Neutrophil (primary cell): ENCODE data around the gene DISP2.
A peak's percentile ranks its signal among the peaks of the same experiment; 100 is the strongest.

Source experiments
- H3K27ac ChIP-seq: fragments of 200-600 bp; sonication (generic); 2 replicates; pipeline ENCODE4 v1.5.1; 2016; ENCODE audit warnings: mild to moderate bottlenecking, moderate library complexity
- H3K27me3 ChIP-seq: fragments of 200-600 bp; sonication (generic); 2 replicates; pipeline ENCODE4 v1.6.0; 2016; ENCODE audit warnings: mild to moderate bottlenecking
- H3K36me3 ChIP-seq: fragments of 200-600 bp; sonication (generic); 2 replicates; pipeline ENCODE4 v1.5.1; 2017
- H3K4me1 ChIP-seq, 2 experiments: fragments of 200-600 bp in 1 of 2; sonication (generic) in 1 of 2; 1 replicate in 1 of 2; 2 replicates in 1 of 2; pipeline versions ENCODE4 v1.5.1 to v1.6.1; 2013 to 2016; ENCODE audit warnings: low read depth in 1 of 2, low read length in 1 of 2, mild to moderate bottlenecking in 1 of 2, moderate library complexity in 1 of 2; ENCODE audit not compliant: control insufficient read depth in 1 of 2, insufficient read depth in 1 of 2
- H3K4me3 ChIP-seq, 2 experiments: fragments of 200-600 bp in 1 of 2; sonication (generic) in 1 of 2; 1 replicate in 1 of 2; 2 replicates in 1 of 2; pipeline ENCODE4 v1.5.1; 2013 to 2016; ENCODE audit warnings: low read depth in 1 of 2, low read length in 1 of 2, mild to moderate bottlenecking in 1 of 2, moderate library complexity in 1 of 2
- H3K9me3 ChIP-seq: fragments of 200-600 bp; sonication (generic); 2 replicates; pipeline ENCODE4 v1.5.1; 2016
- TF ChIP-seq, protein P1 (sequence below): fragments of 200-600 bp; sonication (generic); IDR thresholded peaks from 2 replicates; pipeline ENCODE4 v1.5.1; 2016; ENCODE audit warnings: antibody characterized with exemption

Gene DISP2

DNA sequence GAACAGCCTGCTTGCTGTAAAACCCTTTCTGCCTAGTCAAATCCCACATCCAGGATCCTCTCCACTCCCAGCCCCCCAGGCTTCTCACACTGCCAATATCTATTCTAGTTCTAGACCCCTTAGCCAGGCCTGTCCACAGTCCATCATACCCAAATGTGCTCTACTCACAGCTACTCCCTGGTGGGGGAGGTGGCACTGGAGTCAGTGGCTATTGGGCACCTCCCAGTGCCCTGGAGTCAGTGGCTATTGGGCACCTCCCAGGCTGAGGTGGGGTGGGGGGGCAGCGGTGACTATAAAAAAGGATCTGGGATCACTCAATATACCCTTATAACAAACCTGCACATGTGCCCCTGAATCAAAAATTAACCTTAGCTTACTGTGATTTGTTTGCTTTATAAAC, 773 bp upstream of the DISP2 start:
- H3K9me3 ChIP-seq = no peaks in the 10 kb centered on the region
- no peak overlapping the region for H3K27ac ChIP-seq
- TF ChIP-seq, protein P1, sequence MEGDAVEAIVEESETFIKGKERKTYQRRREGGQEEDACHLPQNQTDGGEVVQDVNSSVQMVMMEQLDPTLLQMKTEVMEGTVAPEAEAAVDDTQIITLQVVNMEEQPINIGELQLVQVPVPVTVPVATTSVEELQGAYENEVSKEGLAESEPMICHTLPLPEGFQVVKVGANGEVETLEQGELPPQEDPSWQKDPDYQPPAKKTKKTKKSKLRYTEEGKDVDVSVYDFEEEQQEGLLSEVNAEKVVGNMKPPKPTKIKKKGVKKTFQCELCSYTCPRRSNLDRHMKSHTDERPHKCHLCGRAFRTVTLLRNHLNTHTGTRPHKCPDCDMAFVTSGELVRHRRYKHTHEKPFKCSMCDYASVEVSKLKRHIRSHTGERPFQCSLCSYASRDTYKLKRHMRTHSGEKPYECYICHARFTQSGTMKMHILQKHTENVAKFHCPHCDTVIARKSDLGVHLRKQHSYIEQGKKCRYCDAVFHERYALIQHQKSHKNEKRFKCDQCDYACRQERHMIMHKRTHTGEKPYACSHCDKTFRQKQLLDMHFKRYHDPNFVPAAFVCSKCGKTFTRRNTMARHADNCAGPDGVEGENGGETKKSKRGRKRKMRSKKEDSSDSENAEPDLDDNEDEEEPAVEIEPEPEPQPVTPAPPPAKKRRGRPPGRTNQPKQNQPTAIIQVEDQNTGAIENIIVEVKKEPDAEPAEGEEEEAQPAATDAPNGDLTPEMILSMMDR = no peak
- H3K27me3 ChIP-seq = peaks cover 11% of the 10 kb centered on the region
- peaks cover 7% of the 10 kb centered on the region for H3K36me3 ChIP-seq
- peaks cover 13 to 18% of the 10 kb centered on the region in 2 experiments for H3K4me1 ChIP-seq
- H3K4me3 ChIP-seq = peak overlapping the region in 1 of 2 experiments; percentile 78

GRCh38 chr15:40358471-40359353, 693 bp downstream of the DISP2 start:
- H3K4me3 ChIP-seq = peak overlapping the region; percentile 64 to 78
- no peak overlapping the region for H3K27ac ChIP-seq
- peaks cover 11% of the 10 kb centered on the region for H3K27me3 ChIP-seq
- peaks cover 13% of the 10 kb centered on the region for H3K36me3 ChIP-seq
- TF ChIP-seq, protein P1 = no peak
- H3K9me3 ChIP-seq = no peaks in the 10 kb centered on the region
- H3K4me1 ChIP-seq = peaks cover 13 to 18% of the 10 kb centered on the region in 2 experiments

GRCh38 chr15:40360015-40360414, 2.0 kb downstream of the DISP2 start:
- H3K4me1 ChIP-seq = peaks cover 13 to 18% of the 10 kb centered on the region in 2 experiments
- H3K27me3 ChIP-seq = peaks cover 11% of the 10 kb centered on the region
- TF ChIP-seq, protein P1 = no peak
- H3K27ac ChIP-seq = no peak overlapping the region
- H3K9me3 ChIP-seq = no peaks in the 10 kb centered on the region
- peaks cover 17% of the 10 kb centered on the region for H3K36me3 ChIP-seq
- H3K4me3 ChIP-seq = no peak overlapping the region

DNA sequence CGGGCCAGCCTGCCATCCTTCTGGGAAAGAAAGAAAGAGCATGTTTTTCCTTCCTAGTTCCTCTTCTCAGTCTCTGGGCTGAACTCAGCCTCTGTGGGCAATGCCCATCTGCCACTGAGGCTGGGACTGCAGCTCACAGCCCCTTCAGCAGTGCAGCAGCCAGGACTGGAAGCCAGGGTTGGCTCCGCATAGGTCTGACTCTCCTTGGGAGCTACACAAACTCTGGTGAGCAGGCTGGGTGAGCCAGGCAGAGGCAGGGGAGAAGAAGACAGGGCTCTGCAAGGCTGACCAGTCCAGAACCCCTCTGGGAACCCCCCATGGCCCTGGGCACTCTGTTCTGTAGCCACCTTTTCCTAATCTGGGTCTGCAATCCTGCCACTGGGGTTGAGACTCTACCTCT, 3.6 kb downstream of the DISP2 start:
- Histone ChIP-seq H3K4me3 (no peak overlapping the region), H3K27ac (no peak overlapping the region), H3K9me3 (no peaks in the 10 kb centered on the region), H3K27me3 (peaks cover 11% of the 10 kb centered on the region), H3K4me1 (peaks cover 14 to 20% of the 10 kb centered on the region in 2 experiments), H3K36me3 (peaks cover 17% of the 10 kb centered on the region)
- TF ChIP-seq, protein P1 = no peak

DNA sequence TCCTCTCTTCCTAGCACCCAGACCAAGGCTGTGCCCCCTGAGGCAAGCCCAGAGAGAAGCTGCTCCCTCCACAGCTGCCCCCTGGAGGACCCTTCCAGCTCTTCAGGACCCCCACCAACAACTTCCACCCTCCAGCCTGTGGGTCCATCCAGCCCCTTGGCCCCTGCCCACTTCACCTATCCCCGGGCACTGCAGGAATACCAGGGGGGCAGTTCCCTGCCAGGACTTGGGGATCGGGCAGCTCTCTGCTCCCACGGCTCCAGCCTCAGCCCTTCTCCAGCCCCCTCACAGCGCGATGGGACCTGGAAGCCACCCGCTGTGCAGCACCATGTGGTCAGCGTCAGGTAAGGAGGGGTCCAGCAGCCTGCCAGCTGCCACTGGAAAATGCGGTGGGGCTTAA, 5.6 kb downstream of the DISP2 start:
- H3K36me3 ChIP-seq = peaks cover 17% of the 10 kb centered on the region
- H3K9me3 ChIP-seq = no peaks in the 10 kb centered on the region
- H3K27me3 ChIP-seq = peaks cover 7% of the 10 kb centered on the region
- H3K4me1 ChIP-seq = peaks cover 22 to 26% of the 10 kb centered on the region in 2 experiments
- no peak overlapping the region for H3K4me3 ChIP-seq
- no peak overlapping the region for H3K27ac ChIP-seq
- TF ChIP-seq, protein P1 = no peak
